ENCODE results near the gene EVA1C.
A peak's percentile ranks its signal among the peaks of the same experiment; 100 is the strongest.
"Not testable (repeated sequence)": the region's sequence is repeated elsewhere in the genome, so short reads cannot be mapped to it uniquely, and the experiment has no call there.

The EVA1C gene

DNA sequence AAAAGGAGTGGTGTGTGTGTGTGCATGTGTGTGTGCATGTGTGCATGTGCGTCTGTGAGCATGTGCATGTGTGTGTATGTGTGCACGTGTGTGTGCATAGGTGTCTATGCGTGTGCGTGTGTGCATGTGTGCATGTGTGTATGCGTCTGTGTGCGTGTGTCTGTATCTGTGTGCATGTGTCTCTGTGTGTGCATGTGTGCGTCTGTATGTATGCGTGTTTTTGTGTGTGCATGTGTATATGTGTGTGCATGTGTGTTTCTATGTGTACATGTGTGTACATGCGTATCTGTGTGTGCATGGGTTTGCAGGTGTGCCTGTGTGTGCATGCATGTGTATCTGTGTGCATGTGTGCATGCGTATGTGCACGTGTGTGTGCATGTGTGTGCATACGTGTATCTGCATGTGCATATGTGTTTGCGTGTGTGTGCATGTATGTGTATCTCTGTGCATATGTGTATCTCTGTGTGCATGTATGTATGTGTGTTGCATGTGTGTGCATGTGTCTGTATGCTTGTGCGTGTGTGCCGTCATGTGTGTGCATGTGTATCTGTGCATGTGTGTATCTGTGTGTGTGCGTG lies 94.9 kb downstream of the EVA1C start:
- no peak for TF ChIP-seq Cebpa-rat (IDR thresholded peaks at IDR 0.05)
- no peaks in the 10 kb centered on the region for H3K36me3 ChIP-seq
- H3K4me2 ChIP-seq = peak overlapping the region in 8 of 11 experiments; percentile 49 to 77 (median 70); a peak in 14 of 22 replicates
- H3K4me1 ChIP-seq = peaks cover 8 to 45% (median 34%) of the 10 kb centered on the region in 10 experiments; a peak in 16 of 20 replicates
- H3K9ac ChIP-seq = no peak overlapping the region
- H3K4me3 ChIP-seq = no peak overlapping the region
- H3K27ac ChIP-seq = peak overlapping the region in 1 of 11 experiments; percentile 67; a peak in 2 of 22 replicates
- H3K27me3 ChIP-seq = no peaks in the 10 kb centered on the region
- 0 out of 22 replicates have a peak, but pooled peaks cover 0 to 11% (median 0%) of the 10 kb centered on the region in 11 experiments for H3K9me3 ChIP-seq (replicated peaks in 1 of 11)
- no peaks in the 10 kb centered on the region for H4K20me1 ChIP-seq

GRCh38 chr21:32508036-32508435 lies 95.5 kb downstream of the EVA1C start:
- 0 out of 22 replicates have a peak, but pooled peaks cover 0 to 11% (median 0%) of the 10 kb centered on the region in 11 experiments for H3K9me3 ChIP-seq (replicated peaks in 1 of 11)
- not testable (repeated sequence) for H3K4me3 ChIP-seq, H3K27me3 ChIP-seq, H4K20me1 ChIP-seq, H3K36me3 ChIP-seq
- peak overlapping the region in 4 of 11 experiments; percentile 14 to 39 (median 30); a peak in 3 of 22 replicates for H3K9ac ChIP-seq
- peak in 1 of 11 experiments; percentile 62; a peak in 1 of 22 replicates for TF ChIP-seq Cebpa-rat (IDR thresholded peaks at IDR 0.05)
- H3K4me1 ChIP-seq = peaks cover 8 to 45% (median 34%) of the 10 kb centered on the region in 10 experiments; a peak in 16 of 20 replicates
- H3K27ac ChIP-seq = peak overlapping the region in 4 of 11 experiments; percentile 57 to 67 (median 63); a peak in 7 of 22 replicates
- H3K4me2 ChIP-seq = peak overlapping the region; percentile 5 to 77 (median 67); a peak in 20 of 22 replicates

- no peaks in the 10 kb centered on the region for H3K36me3 ChIP-seq
- peak overlapping the region in 4 of 11 experiments; percentile 14 to 39 (median 30); a peak in 3 of 22 replicates for H3K9ac ChIP-seq
- peak overlapping the region in 4 of 11 experiments; percentile 57 to 67 (median 63); a peak in 7 of 22 replicates for H3K27ac ChIP-seq
- 0 out of 22 replicates have a peak, but pooled peaks cover 0 to 11% (median 0%) of the 10 kb centered on the region in 11 experiments for H3K9me3 ChIP-seq (replicated peaks in 1 of 11)
- H3K4me3 ChIP-seq = no peak overlapping the region
- H4K20me1 ChIP-seq = no peaks in the 10 kb centered on the region
- H3K4me2 ChIP-seq = peak overlapping the region; percentile 5 to 77 (median 67); a peak in 20 of 22 replicates
- TF ChIP-seq Cebpa-rat (IDR thresholded peaks at IDR 0.05) = no peak
- peaks cover 8 to 45% (median 34%) of the 10 kb centered on the region in 10 experiments; a peak in 16 of 20 replicates for H3K4me1 ChIP-seq
- no peaks in the 10 kb centered on the region for H3K27me3 ChIP-seq
These were observed 96.1 kb downstream of the EVA1C start for GRCh38 chr21:32508558-32508957.

DNA sequence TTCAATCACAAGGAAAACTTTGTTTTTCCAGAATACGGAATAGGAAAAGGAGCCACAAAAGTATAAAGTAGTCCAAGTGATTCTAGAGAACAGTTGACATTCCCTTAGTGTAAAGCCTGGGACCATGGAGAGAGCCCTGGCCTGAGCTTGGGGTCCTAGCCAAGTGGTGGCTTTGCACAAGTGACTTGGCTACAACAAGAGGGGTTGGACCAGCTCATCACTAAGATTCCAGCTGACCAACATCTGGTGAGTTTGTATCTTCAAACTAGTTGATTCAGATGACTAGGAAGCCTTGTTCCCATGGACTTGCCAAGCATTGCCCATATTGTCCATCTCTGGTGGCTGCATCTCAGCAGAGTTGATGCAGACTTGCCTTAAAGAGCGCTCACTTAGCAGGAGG lies 96.5 kb downstream of the EVA1C start:
- 0 out of 22 replicates have a peak, but pooled peaks cover 0 to 11% (median 0%) of the 10 kb centered on the region in 11 experiments for H3K9me3 ChIP-seq (replicated peaks in 1 of 11)
- not testable (repeated sequence) for H3K36me3 ChIP-seq, H3K9ac ChIP-seq, H3K27me3 ChIP-seq, H3K4me3 ChIP-seq, H4K20me1 ChIP-seq
- peak overlapping the region in 8 of 11 experiments; percentile 49 to 77 (median 70); a peak in 17 of 22 replicates for H3K4me2 ChIP-seq
- H3K4me1 ChIP-seq = peaks cover 8 to 45% (median 34%) of the 10 kb centered on the region in 10 experiments; a peak in 16 of 20 replicates
- H3K27ac ChIP-seq = peak overlapping the region in 2 of 11 experiments; percentile 63 to 67; a peak in 2 of 22 replicates

- H3K9ac ChIP-seq = no peak overlapping the region
- peak overlapping the region in 1 of 11 experiments; percentile 1; a peak in 1 of 22 replicates for H3K4me2 ChIP-seq
- no peak overlapping the region for H3K4me3 ChIP-seq
- no peaks in the 10 kb centered on the region for H4K20me1 ChIP-seq
- peaks cover 0 to 9% (median 0%) of the 10 kb centered on the region in 10 experiments; a peak in 3 of 20 replicates for H3K4me1 ChIP-seq
- H3K27me3 ChIP-seq = no peaks in the 10 kb centered on the region
- H3K27ac ChIP-seq = no peak overlapping the region
- TF ChIP-seq Cebpa-rat (IDR thresholded peaks at IDR 0.05) = no peak
- no peaks in the 10 kb centered on the region for H3K36me3 ChIP-seq
- H3K9me3 ChIP-seq (replicated peaks in 1 of 11) = peaks cover 0 to 15% (median 5%) of the 10 kb centered on the region in 11 experiments; a peak in 9 of 22 replicates
These were observed 102.0 kb downstream of the EVA1C start for GRCh38 chr21:32514275-32515055.

DNA sequence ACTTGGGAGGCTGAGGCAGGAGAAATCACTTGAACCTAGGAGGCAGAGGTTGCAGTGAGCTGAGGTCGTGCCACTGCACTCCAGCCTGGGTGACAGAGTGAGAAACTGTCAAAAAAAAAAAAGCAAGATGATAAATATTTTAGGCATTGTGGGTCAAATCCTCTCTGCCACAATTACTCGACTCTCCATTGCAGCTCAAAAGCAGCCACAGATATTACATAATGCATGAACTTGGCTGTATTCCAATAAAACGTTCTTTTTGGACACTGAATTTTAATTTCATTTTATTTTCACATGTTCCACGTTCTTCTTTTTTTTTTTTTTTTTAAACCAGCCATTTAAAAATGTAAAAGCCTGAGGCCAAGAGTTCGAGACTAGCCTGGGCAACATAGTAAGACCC lies 103.4 kb downstream of the EVA1C start:
- no peaks in the 10 kb centered on the region for H4K20me1 ChIP-seq
- H3K4me3 ChIP-seq = no peak overlapping the region
- peaks cover 0 to 15% (median 6%) of the 10 kb centered on the region in 10 experiments; a peak in 10 of 20 replicates for H3K4me1 ChIP-seq
- H3K9ac ChIP-seq = no peak overlapping the region
- TF ChIP-seq Cebpa-rat (IDR thresholded peaks at IDR 0.05) = no peak
- H3K4me2 ChIP-seq = no peak overlapping the region
- H3K36me3 ChIP-seq = no peaks in the 10 kb centered on the region
- peaks cover 0 to 15% (median 5%) of the 10 kb centered on the region in 11 experiments; a peak in 9 of 22 replicates for H3K9me3 ChIP-seq (replicated peaks in 1 of 11)
- no peaks in the 10 kb centered on the region for H3K27me3 ChIP-seq
- H3K27ac ChIP-seq = no peak overlapping the region

- H3K4me1 ChIP-seq = peaks cover 0 to 25% (median 17%) of the 10 kb centered on the region in 10 experiments; a peak in 10 of 20 replicates
- no peaks in the 10 kb centered on the region for H3K36me3 ChIP-seq
- H4K20me1 ChIP-seq = no peaks in the 10 kb centered on the region
- TF ChIP-seq Cebpa-rat (IDR thresholded peaks at IDR 0.05) = no peak
- H3K9me3 ChIP-seq (replicated peaks in 1 of 11) = peaks cover 0 to 15% (median 5%) of the 10 kb centered on the region in 11 experiments; a peak in 9 of 22 replicates
- H3K4me3 ChIP-seq = no peak overlapping the region
- H3K9ac ChIP-seq = no peak overlapping the region
- H3K27ac ChIP-seq = no peak overlapping the region
- H3K27me3 ChIP-seq = no peaks in the 10 kb centered on the region
- no peak overlapping the region for H3K4me2 ChIP-seq
These were observed 104.5 kb downstream of the EVA1C start for GRCh38 chr21:32516756-32517649.

All from BLaER1 treated with 17β-estradiol and CSF1 and Interleukin-3, amounts not matched to agents 10 nM and 100 nM (cell line).